ENCODE results near the gene GSG1L. TPM values are rescaled to one million over a fixed set of nuclear protein-coding genes. Genes with fewer than 3 reads are reported as not detected.

GSG1L gene
- total and polyA plus RNA-seq, 9 of the 15 experiments (the other 6 are each of a cell fraction or from before 2014, with no cell fraction given), result not detected

DNA sequence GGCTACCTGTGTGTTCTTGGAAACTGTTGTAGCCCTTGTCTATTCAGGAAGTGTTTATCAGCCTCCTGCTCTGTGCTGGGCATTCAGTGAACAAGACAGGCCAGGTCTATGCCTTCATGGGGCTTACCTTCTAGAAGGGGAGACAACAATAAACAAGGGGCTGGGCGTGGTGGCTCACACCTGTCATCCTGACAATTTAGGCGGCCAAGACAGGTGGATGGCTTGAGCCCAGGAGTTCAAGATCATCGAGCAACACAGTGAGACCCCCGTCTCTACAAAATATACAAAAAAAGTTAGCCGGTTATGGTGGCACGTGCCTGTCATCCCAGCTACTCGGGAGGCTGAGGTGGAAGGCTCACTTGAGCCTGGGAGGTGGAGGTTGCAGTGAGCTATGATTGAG, 5.5 kb upstream of the GSG1L start:
- ATAC-seq (no peak), FAIRE-seq (no peak), DNase-seq (ENCODE audit: extremely low read depth in 1 of 4, low spot score in 3 of 4) (no peak)
- Histone ChIP-seq H3K9me1 (ENCODE audit: control insufficient read depth, insufficient read depth, low read length) (no peaks in the 10 kb centered on the region), H3K4me1 (replicated peaks in 1 of 2; ENCODE audit: control insufficient read depth in 2 of 2, insufficient read depth in 2 of 2, low read length in 2 of 2) (no peaks in the 10 kb centered on the region), H2AFZ (ENCODE audit: low read depth, low read length) (no peak overlapping the region), H3K36me3 (ENCODE audit: control insufficient read depth, insufficient read depth, low read length) (no peaks in the 10 kb centered on the region), H4K20me1 (replicated peaks; ENCODE audit: control insufficient read depth, insufficient read depth, low read length) (peaks cover 6% of the 10 kb centered on the region; the same call in 1 of the 2 replicates), H3K4me2 (ENCODE audit: insufficient read depth, low read length) (no peak overlapping the region), H3K9ac (ENCODE audit: insufficient read depth in 1 of 2, low read depth in 2 of 2, low read length in 2 of 2) (no peak overlapping the region), H3K4me3 (no peak overlapping the region), H3K9me3 (replicated peaks; ENCODE audit: control insufficient read depth, insufficient read depth, low read depth, low read length) (no peaks in the 10 kb centered on the region), H3K27ac (ENCODE audit: extremely low read depth, low read depth, low read length) (no peak overlapping the region), H3K27me3 (ENCODE audit: control insufficient read depth in 2 of 2, insufficient read depth in 2 of 2, low read length in 2 of 2) (peaks cover 29 to 62% of the 10 kb centered on the region in 2 experiments), H3K79me2 (ENCODE audit: control insufficient read depth, insufficient read depth, low read length) (no peaks in the 10 kb centered on the region)
- ChIA-PET POLR2A (interaction anchor here (0.6 to 0.7 kb wide), 2 partner anchors 14 to 184 kb away, joined by 3 read pairs; no protein-coding TSS in a partner anchor), CTCF (ENCODE audit: low intra/inter-chr PET ratio) (interaction anchor here (1.3 kb wide), 1 partner anchor 97 kb away, joined by 8 read pairs; no protein-coding TSS in a partner anchor)
- WGBS (ENCODE audit: insufficient coverage, low coverage, missing lambda C conversion rate), result 0% methylated on average over 7 of the region's 7 CpGs
- intact Hi-C loops (cut with micrococcal nuclease) (no loop called here), in situ Hi-C loops (cut with MboI) (loop anchor here (5.0 kb wide), 1 partner anchor 102 kb away; no protein-coding TSS in a partner anchor)
- no peak for TF ChIP-seq STAT5A (IDR thresholded peaks at IDR 0.05; ENCODE audit: borderline replicate concordance, low read length)
- TF ChIP-seq RBM17 (IDR thresholded peaks at IDR 0.05; ENCODE audit: borderline replicate concordance, low read depth, low read length), result no peak
- no peak for TF ChIP-seq ZNF436 (CRISPR knock-in tag; IDR thresholded peaks at IDR 0.05)
- TF ChIP-seq, protein P1, sequence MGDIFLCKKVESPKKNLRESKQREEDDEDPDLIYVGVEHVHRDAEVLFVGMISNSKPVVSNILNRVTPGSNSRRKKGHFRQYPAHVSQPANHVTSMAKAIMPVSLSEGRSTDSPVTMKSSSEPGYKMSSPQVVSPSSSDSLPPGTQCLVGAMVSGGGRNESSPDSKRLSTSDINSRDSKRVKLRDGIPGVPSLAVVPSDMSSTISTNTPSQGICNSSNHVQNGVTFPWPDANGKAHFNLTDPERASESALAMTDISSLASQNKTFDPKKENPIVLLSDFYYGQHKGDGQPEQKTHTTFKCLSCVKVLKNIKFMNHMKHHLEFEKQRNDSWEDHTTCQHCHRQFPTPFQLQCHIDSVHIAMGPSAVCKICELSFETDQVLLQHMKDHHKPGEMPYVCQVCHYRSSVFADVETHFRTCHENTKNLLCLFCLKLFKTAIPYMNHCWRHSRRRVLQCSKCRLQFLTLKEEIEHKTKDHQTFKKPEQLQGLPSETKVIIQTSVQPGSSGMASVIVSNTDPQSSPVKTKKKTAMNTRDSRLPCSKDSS (IDR thresholded peaks at IDR 0.05; ENCODE audit: low read depth, partially characterized antibody), result no peak
- TF ChIP-seq ZBTB17 (CRISPR knock-in tag; IDR thresholded peaks at IDR 0.05), result no peak
- no peak for TF ChIP-seq MBD2 (IDR thresholded peaks at IDR 0.05; ENCODE audit: borderline replicate concordance, low read depth)
- TF ChIP-seq MECOM (CRISPR knock-in tag; IDR thresholded peaks at IDR 0.05), result no peak
- TF ChIP-seq, protein P2, sequence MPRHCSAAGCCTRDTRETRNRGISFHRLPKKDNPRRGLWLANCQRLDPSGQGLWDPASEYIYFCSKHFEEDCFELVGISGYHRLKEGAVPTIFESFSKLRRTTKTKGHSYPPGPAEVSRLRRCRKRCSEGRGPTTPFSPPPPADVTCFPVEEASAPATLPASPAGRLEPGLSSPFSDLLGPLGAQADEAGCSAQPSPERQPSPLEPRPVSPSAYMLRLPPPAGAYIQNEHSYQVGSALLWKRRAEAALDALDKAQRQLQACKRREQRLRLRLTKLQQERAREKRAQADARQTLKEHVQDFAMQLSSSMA (CRISPR knock-in tag; IDR thresholded peaks at IDR 0.05), result no peak
- no TSS peak for BruUV-seq (replicated peaks)

Data from K562 (cell line).